HL-60/S4 treated with retinoic acid at 250 ng/mL for 4 days and 3 days (cell line): ENCODE measurements around the gene PRRT4.

Source experiments
- in situ Hi-C: fragments of 300-500 bp; cut with MboI; formaldehyde crosslinking; loops from 2 replicates; pipeline ENCODE4 v1.7.0; 2022; ENCODE audit warnings: low sequenced_read_pairs

PRRT4 gene

GRCh38 chr7:128302139-128302538, 59.4 kb downstream of the PRRT4 start:
- in situ Hi-C loops: no loop called here
